RWPE2 (cell line): ENCODE data around the gene PES1.
"Not testable (repeated sequence)": the region's sequence is repeated elsewhere in the genome, so short reads cannot be mapped to it uniquely, and the experiment has no call there.

Experiments
- ATAC-seq: fragments of 200-7000 bp; cut with Tn5 transposase; 3 replicates; pipeline ENCODE4 v1.9.1; 2021; ENCODE audit warnings: low read depth
- DNase-seq: peaks from one replicate; pipeline ENCODE4 v3.0.0-alpha.2; 2020; ENCODE audit warnings: low spot score
- H3K27ac ChIP-seq: fragments of 450-650 bp; 2 replicates; pipeline ENCODE4 v1.5.1; 2017; ENCODE audit warnings: mild to moderate bottlenecking; ENCODE audit not compliant: poor library complexity, severe bottlenecking
- H3K27me3 ChIP-seq: fragments of 250-450 bp; sonication (Bioruptor Pico); 2 replicates; pipeline ENCODE4 v1.5.1; 2021; ENCODE audit warnings: mild to moderate bottlenecking, moderate library complexity; ENCODE audit not compliant: insufficient read depth, poor library complexity, severe bottlenecking
- H3K36me3 ChIP-seq: fragments of 250-450 bp; sonication (Bioruptor Pico); 2 replicates; pipeline ENCODE4 v1.5.1; 2020; ENCODE audit warnings: low read depth, mild to moderate bottlenecking, moderate library complexity
- H3K4me1 ChIP-seq: fragments of 250-450 bp; sonication (Bioruptor Pico); 2 replicates; pipeline ENCODE4 v1.5.1; 2021; ENCODE audit warnings: mild to moderate bottlenecking, moderate library complexity; ENCODE audit not compliant: insufficient read depth, poor library complexity, severe bottlenecking
- H3K4me3 ChIP-seq: fragments of 250-450 bp; sonication (Bioruptor Pico); 2 replicates; pipeline ENCODE4 v1.5.1; 2021; ENCODE audit warnings: mild to moderate bottlenecking, moderate library complexity; ENCODE audit not compliant: severe bottlenecking
- H3K9me3 ChIP-seq: fragments of 250-450 bp; sonication (Bioruptor Pico); 2 replicates; pipeline ENCODE4 v1.5.1; 2021; ENCODE audit warnings: mild to moderate bottlenecking, moderate library complexity; ENCODE audit not compliant: severe bottlenecking
- TF ChIP-seq, protein P1 (sequence below): fragments of 450-650 bp; IDR thresholded peaks from one replicate; pipeline ENCODE4 v1.5.1; 2017; ENCODE audit warnings: mild to moderate bottlenecking, moderate library complexity; ENCODE audit not compliant: poor library complexity, severe bottlenecking

PES1 gene

GRCh38 chr22:30627471-30627870, 35.8 kb upstream of the PES1 start:
- H3K4me1 ChIP-seq: no peaks in the 10 kb centered on the region
- no peaks in the 10 kb centered on the region for H3K27me3 ChIP-seq
- H3K36me3 ChIP-seq: no peaks in the 10 kb centered on the region
- H3K9me3 ChIP-seq: no peaks in the 10 kb centered on the region
- ATAC-seq (no peak), DNase-seq (no peak)
- H3K4me3 ChIP-seq: no peak overlapping the region
- TF ChIP-seq, protein P1, sequence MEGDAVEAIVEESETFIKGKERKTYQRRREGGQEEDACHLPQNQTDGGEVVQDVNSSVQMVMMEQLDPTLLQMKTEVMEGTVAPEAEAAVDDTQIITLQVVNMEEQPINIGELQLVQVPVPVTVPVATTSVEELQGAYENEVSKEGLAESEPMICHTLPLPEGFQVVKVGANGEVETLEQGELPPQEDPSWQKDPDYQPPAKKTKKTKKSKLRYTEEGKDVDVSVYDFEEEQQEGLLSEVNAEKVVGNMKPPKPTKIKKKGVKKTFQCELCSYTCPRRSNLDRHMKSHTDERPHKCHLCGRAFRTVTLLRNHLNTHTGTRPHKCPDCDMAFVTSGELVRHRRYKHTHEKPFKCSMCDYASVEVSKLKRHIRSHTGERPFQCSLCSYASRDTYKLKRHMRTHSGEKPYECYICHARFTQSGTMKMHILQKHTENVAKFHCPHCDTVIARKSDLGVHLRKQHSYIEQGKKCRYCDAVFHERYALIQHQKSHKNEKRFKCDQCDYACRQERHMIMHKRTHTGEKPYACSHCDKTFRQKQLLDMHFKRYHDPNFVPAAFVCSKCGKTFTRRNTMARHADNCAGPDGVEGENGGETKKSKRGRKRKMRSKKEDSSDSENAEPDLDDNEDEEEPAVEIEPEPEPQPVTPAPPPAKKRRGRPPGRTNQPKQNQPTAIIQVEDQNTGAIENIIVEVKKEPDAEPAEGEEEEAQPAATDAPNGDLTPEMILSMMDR: no peak
- no peak overlapping the region for H3K27ac ChIP-seq

DNA sequence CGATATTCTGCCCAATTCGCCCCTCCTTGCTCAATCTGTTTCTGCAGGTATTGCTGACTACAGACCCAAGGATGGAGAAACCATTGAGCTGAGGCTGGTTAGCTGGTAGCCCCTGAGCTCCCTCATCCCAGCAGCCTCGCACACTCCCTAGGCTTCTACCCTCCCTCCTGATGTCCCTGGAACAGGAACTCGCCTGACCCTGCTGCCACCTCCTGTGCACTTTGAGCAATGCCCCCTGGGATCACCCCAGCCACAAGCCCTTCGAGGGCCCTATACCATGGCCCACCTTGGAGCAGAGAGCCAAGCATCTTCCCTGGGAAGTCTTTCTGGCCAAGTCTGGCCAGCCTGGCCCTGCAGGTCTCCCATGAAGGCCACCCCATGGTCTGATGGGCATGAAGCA, 34.7 kb upstream of the PES1 start:
- ATAC-seq (no peak), DNase-seq (no peak)
- TF ChIP-seq, protein P1: no peak
- H3K27ac ChIP-seq: no peak overlapping the region
- H3K4me3 ChIP-seq: no peak overlapping the region
- H3K27me3 ChIP-seq: no peaks in the 10 kb centered on the region
- no peaks in the 10 kb centered on the region for H3K9me3 ChIP-seq
- no peaks in the 10 kb centered on the region for H3K36me3 ChIP-seq
- H3K4me1 ChIP-seq: no peaks in the 10 kb centered on the region

DNA sequence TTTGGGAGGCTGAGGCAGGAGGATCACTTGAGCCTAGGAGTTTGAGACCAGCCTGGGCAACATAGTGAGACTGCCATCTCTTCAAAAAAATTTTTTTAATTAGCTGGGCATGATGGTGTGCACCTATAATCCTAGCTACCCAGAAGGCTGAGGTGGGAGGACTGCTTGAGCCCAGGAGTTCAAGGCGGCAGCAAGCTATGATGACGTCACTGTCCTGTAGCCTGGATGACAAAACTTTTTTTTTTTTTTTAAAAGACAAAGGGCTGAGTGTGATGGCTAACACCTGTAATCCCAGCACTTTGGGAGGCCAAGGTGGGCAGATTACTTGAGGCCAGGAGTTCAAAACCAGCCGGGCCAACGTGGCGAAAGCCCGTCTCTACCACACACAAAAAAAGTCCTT, 28.2 kb upstream of the PES1 start:
- H3K4me1 ChIP-seq, DNase-seq, H3K27ac ChIP-seq, H3K36me3 ChIP-seq, H3K4me3 ChIP-seq, H3K27me3 ChIP-seq, ATAC-seq, H3K9me3 ChIP-seq: not testable (repeated sequence)

DNA sequence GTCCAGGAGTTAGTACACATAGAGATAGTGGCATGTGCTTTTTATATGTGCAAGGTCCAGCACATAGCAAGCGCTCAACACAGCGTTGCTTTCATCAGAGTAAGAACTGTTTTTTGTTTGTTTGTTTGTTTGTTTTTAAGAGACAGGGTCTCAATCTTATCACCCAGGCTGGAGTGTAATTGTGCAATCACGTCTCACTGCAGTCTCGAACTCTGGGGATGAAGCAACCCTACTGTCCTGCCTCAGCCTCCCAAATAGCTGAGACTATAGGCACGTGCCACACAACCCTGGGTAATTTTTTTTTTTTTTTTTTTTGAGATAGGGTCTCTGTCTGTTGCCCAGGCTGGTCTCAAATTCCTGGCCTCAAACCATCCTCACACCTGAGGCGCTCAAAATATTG, 26.1 kb upstream of the PES1 start:
- Histone ChIP-seq H3K27me3 (no peaks in the 10 kb centered on the region), H3K4me1 (no peaks in the 10 kb centered on the region), H3K36me3 (no peaks in the 10 kb centered on the region), H3K27ac (no peak overlapping the region), H3K9me3 (no peaks in the 10 kb centered on the region), H3K4me3 (no peak overlapping the region)
- TF ChIP-seq, protein P1: no peak
- DNase-seq (no peak), ATAC-seq (no peak)

DNA sequence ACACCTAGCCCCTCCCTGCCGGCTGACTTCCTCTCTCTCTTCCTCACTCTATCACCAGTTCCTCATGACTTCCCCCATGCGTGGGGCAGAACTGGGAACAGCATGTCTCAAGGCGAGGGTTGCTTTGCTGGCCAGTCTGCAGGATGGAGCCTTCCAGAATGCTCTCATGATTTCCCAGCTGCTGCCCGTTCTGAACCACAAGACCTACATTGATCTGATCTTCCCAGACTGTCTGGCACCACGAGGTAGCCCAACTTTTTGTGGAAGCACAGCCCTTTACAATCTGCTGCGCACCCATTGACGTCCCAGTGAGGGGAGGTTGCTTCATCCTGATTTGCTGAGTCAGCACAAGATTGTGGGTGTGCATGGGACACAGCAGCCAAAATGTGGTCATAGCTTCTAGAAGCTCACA, 23.8 kb upstream of the PES1 start:
- ATAC-seq: no peak
- Histone ChIP-seq H3K27ac (no peak overlapping the region), H3K27me3 (no peaks in the 10 kb centered on the region), H3K9me3 (no peaks in the 10 kb centered on the region), H3K36me3 (no peaks in the 10 kb centered on the region), H3K4me1 (no peaks in the 10 kb centered on the region), H3K4me3 (no peak overlapping the region)
- DNase-seq: no peak
- TF ChIP-seq, protein P1: no peak
